ENCODE measurements around the gene EPS8L2. TPM values are rescaled to one million over a fixed set of nuclear protein-coding genes. Genes with fewer than 3 reads are reported as not detected.
A peak's percentile ranks its signal among the peaks of the same experiment; 100 is the strongest.

Gene EPS8L2
- total and polyA plus RNA-seq, 8 donors = 52.5 to 190 (median 80.7) TPM

DNA sequence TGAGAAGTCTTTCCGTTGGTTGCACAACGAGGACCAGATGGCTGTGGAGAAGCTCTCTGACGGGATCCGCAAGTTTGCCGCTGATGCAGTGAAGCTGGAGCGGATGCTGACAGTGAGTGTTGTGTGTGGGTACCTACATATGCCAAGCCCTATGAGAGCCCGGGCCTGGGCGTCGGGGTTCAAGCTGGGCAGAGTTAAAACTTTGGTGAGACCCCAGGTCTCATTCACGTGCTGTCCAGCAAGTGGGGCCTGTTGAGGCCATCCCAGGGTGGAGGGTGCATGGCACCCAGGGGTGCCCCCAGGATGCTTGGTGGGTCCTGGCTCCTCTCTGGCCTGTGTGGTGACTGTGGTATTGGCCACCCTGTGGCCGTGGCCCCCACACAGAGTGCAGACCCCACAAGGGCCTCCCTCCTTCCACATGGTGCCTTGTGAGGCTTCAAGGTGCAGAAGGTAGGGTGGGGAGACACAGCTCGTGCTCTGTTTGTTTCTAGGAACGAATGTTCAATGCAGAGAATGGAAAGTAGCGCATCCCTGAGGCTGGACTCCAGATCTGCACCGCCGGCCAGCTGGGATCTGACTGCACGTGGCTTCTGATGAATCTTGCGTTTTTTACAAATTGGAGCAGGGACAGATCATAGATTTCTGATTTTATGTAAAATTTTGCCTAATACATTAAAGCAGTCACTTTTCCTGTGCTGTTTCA, 58.4 kb downstream of the EPS8L2 start:
- Histone ChIP-seq H3K27ac (no peak overlapping the region), H3K27me3 (no peaks in the 10 kb centered on the region), H3K9me3 (no peaks in the 10 kb centered on the region), H3K4me3 (no peak overlapping the region), H3K4me1 (peaks cover 0 to 12% of the 10 kb centered on the region in 2 donors), H3K36me3 (peaks cover 0 to 83% of the 10 kb centered on the region in 2 donors)
- no peak for ATAC-seq
- intact Hi-C loops (cut with DNase I) = no loop called here
- no peak for DNase-seq
- TF ChIP-seq, protein P1, sequence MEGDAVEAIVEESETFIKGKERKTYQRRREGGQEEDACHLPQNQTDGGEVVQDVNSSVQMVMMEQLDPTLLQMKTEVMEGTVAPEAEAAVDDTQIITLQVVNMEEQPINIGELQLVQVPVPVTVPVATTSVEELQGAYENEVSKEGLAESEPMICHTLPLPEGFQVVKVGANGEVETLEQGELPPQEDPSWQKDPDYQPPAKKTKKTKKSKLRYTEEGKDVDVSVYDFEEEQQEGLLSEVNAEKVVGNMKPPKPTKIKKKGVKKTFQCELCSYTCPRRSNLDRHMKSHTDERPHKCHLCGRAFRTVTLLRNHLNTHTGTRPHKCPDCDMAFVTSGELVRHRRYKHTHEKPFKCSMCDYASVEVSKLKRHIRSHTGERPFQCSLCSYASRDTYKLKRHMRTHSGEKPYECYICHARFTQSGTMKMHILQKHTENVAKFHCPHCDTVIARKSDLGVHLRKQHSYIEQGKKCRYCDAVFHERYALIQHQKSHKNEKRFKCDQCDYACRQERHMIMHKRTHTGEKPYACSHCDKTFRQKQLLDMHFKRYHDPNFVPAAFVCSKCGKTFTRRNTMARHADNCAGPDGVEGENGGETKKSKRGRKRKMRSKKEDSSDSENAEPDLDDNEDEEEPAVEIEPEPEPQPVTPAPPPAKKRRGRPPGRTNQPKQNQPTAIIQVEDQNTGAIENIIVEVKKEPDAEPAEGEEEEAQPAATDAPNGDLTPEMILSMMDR (IDR thresholded peaks at IDR 0.05) = no peak

DNA sequence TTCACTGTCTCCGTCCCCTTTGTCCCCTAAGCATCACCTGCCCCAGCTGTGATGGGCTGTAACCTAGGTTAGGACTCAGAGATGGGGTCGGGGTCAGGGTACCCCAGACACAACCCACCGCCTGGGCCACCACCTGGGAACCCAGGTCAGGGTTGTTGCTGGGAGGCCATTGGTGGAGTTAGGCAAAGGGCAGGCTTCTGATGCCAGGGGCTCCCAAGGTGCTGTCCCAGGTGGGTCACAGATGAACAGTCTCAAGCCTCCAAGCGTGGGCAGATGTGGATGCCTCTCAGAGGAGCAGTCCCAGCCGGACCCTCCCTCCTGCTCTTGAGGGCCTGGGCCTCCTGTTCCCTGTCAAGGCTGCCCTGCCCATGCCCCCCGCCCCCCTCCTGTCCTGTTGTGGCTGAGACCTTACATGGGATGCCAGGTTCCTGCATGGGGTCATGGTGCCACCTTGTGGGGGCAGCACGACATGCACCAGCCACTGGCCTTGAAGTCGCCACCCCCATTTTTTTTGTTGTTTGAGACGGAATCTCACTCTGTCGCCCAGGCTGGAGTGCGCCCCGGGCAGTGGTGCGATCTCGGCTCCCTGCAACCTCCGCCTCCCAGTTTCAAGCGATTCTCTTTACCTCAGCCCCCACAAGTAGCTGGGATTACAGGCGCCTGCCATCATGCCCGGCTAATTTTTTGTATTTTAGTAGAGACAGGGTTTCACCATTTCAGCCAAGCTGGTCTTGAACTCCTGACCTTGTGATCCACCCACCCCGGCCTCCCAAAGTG, 59.2 kb downstream of the EPS8L2 start:
- TF ChIP-seq, protein P1 (IDR thresholded peaks at IDR 0.05) = peak; percentile 47 to 62
- H3K9me3 ChIP-seq = no peaks in the 10 kb centered on the region
- intact Hi-C loops (cut with DNase I) = no loop called here
- peaks cover 0 to 83% of the 10 kb centered on the region in 2 donors for H3K36me3 ChIP-seq
- no peaks in the 10 kb centered on the region for H3K27me3 ChIP-seq
- ATAC-seq (peak; percentile 45), DNase-seq (peak in 2 of 4 donors; percentile 55 to 83)
- no peak overlapping the region for H3K4me3 ChIP-seq
- H3K4me1 ChIP-seq = peaks cover 0 to 12% of the 10 kb centered on the region in 2 donors
- H3K27ac ChIP-seq = no peak overlapping the region

DNA sequence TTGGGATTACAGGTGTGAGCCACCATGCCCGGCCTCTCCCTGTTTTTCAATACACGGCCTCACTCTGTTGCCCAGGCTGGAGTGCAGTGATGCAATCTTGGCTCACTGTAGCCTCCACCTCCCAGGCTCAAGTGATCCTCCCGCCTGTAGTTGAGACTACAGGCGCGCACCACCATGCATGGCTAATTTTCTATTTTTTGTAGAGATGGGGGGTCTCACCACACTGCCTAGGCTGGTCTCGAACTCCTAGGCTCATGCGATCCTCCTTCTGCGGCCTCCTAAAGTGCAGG, 59.7 kb downstream of the EPS8L2 start:
- no peaks in the 10 kb centered on the region for H3K27me3 ChIP-seq
- H3K9me3 ChIP-seq = no peaks in the 10 kb centered on the region
- TF ChIP-seq, protein P1 (IDR thresholded peaks at IDR 0.05) = no peak
- H3K4me3 ChIP-seq = no peak overlapping the region
- intact Hi-C loops (cut with DNase I) = no loop called here
- no peak for ATAC-seq
- no peak overlapping the region for H3K27ac ChIP-seq
- H3K4me1 ChIP-seq = peaks cover 0 to 12% of the 10 kb centered on the region in 2 donors
- H3K36me3 ChIP-seq = peaks cover 0 to 83% of the 10 kb centered on the region in 2 donors
- DNase-seq = no peak

DNA sequence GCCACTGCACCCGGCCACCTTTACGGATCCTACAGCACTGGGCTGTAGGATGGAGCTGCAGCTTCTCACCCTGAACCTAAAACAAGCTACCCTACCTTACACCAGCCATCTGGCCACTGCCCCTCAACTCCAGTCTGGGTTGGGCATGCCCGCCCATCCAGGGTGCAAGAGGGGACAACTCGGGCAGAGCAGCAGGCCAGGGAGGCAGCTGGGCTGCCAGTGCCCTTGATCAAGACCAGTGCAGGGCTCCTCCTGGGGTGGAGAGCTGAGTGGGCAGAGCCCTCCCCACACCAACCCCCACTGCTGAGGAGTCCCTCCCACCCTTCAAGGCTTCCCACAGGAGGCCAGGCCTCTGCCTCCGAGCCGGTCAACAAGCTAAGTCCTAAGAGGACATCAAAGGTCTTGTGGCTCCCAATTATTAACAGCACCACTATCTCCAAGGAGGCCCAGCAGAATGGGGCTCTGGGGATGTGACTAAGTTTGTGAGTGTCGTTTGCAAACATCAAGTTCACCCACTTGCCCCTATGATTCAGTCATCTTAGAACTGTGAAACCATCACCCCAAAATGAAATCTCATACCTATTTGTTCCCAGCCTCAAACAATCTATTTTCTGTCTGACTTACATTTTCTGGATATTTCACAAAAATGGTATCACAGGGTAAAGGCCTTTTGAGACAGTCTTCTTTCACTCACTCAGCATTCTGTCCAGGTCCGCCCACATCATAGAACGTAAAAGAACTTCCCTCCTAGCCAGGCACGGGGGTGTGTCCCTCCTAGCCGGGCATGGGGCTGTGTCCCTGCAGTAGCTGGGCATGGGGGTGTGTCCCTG, 60.3 kb downstream of the EPS8L2 start:
- peaks cover 0 to 83% of the 10 kb centered on the region in 2 donors for H3K36me3 ChIP-seq
- H3K27me3 ChIP-seq = no peaks in the 10 kb centered on the region
- H3K27ac ChIP-seq = no peak overlapping the region
- H3K9me3 ChIP-seq = no peaks in the 10 kb centered on the region
- TF ChIP-seq, protein P1 (IDR thresholded peaks at IDR 0.05) = no peak
- no peak overlapping the region for H3K4me3 ChIP-seq
- peaks cover 0 to 12% of the 10 kb centered on the region in 2 donors for H3K4me1 ChIP-seq
- no peak for ATAC-seq
- intact Hi-C loops (cut with DNase I) = no loop called here
- no peak for DNase-seq

DNA sequence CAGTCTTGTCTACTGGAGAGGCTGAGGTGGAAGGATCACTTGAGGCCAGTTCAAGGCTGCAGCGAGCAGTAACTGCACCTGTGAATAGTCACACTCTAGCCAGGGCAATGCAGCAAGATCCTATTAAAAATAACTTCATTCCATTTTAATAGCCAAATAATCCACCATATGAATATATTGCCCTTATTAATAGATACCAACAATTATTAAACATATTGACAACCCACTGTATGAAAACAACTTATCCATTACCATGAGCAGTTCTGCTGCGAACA, 60.8 kb downstream of the EPS8L2 start:
- DNase-seq = no peak
- Histone ChIP-seq H3K4me1 (peaks cover 0 to 11% of the 10 kb centered on the region in 2 donors), H3K4me3 (no peak overlapping the region), H3K36me3 (peaks cover 0 to 83% of the 10 kb centered on the region in 2 donors), H3K27ac (no peak overlapping the region), H3K9me3 (no peaks in the 10 kb centered on the region), H3K27me3 (no peaks in the 10 kb centered on the region)
- no peak for ATAC-seq
- intact Hi-C loops (cut with DNase I) = no loop called here
- TF ChIP-seq, protein P1 (IDR thresholded peaks at IDR 0.05) = no peak
